ENCODE data around the gene IL17RD. TPM values are rescaled to one million over a fixed set of nuclear protein-coding genes. Genes with fewer than 3 reads are reported as not detected.

The IL17RD gene
- total RNA-seq, 1 experiment from 2014 or later = 1.3 TPM

GRCh38 chr3:57160765-57161538 is 4.2 kb downstream of the IL17RD start:
- TF ChIP-seq CTCF (conservative IDR thresholded peaks at IDR 0.05; ENCODE audit: low read depth, low read length) = no peak
- H3K27me3 ChIP-seq (replicated peaks; ENCODE audit: insufficient read depth, low read depth, low read length, poor library complexity) = peaks cover 4% of the 10 kb centered on the region
- intact Hi-C loops (cut with micrococcal nuclease; ENCODE audit: unreplicated experiment) = no loop called here
- no TSS peak for BruUV-seq (replicated peaks)
- H3K4me1 ChIP-seq (ENCODE audit: insufficient read depth, low read length, poor library complexity, severe bottlenecking) = peaks cover 35% of the 10 kb centered on the region
- no peak overlapping the region for H3K27ac ChIP-seq (ENCODE audit: low read depth, low read length, poor library complexity, severe bottlenecking)
- CTCF ChIA-PET = no interaction called here
- no peak overlapping the region for H3K4me3 ChIP-seq (ENCODE audit: low read depth, low read length, poor library complexity, severe bottlenecking)
- DNase-seq (ENCODE audit: low spot score) = peak; percentile 5
- H3K9me3 ChIP-seq (ENCODE audit: low read depth, low read length, poor library complexity, severe bottlenecking) = no peaks in the 10 kb centered on the region
- H3K36me3 ChIP-seq (ENCODE audit: insufficient read depth, low read length, poor library complexity, severe bottlenecking) = no peaks in the 10 kb centered on the region
- POLR2A ChIA-PET (ENCODE audit: low non-redundant PET) = no interaction called here

GRCh38 chr3:57160076-57160764 is 4.9 kb downstream of the IL17RD start:
- intact Hi-C loops (cut with micrococcal nuclease; ENCODE audit: unreplicated experiment) = no loop called here
- H3K9me3 ChIP-seq (ENCODE audit: low read depth, low read length, poor library complexity, severe bottlenecking) = no peaks in the 10 kb centered on the region
- H3K27me3 ChIP-seq (replicated peaks; ENCODE audit: insufficient read depth, low read depth, low read length, poor library complexity) = peaks cover 4% of the 10 kb centered on the region
- H3K4me3 ChIP-seq (ENCODE audit: low read depth, low read length, poor library complexity, severe bottlenecking) = no peak overlapping the region
- POLR2A ChIA-PET (ENCODE audit: low non-redundant PET) = interaction anchor here (0.6 kb wide), 1 partner anchor 59 kb away, joined by 4 read pairs; no protein-coding TSS in a partner anchor
- no peak for TF ChIP-seq EZH2 (IDR thresholded peaks at IDR 0.05; ENCODE audit: borderline replicate concordance, low read depth, low read length, poor library complexity, severe bottlenecking)
- no peak for TF ChIP-seq CTCF (conservative IDR thresholded peaks at IDR 0.05; ENCODE audit: low read depth, low read length)
- DNase-seq (ENCODE audit: low spot score) = peak; percentile 70
- CTCF ChIA-PET = no interaction called here
- peaks cover 38% of the 10 kb centered on the region for H3K4me1 ChIP-seq (ENCODE audit: insufficient read depth, low read length, poor library complexity, severe bottlenecking)
- peak overlapping the region; percentile 54 for H3K27ac ChIP-seq (ENCODE audit: low read depth, low read length, poor library complexity, severe bottlenecking)
- BruUV-seq (replicated peaks) = no TSS peak
- H3K36me3 ChIP-seq (ENCODE audit: insufficient read depth, low read length, poor library complexity, severe bottlenecking) = no peaks in the 10 kb centered on the region

GRCh38 chr3:57158813-57159738 is 6.1 kb downstream of the IL17RD start:
- ChIA-PET CTCF (no interaction called here), POLR2A (ENCODE audit: low non-redundant PET) (interaction anchor here (0.5 to 1.0 kb wide), 3 partner anchors 15 to 1069 kb away, joined by 3 to 5 read pairs (median 3); no protein-coding TSS in a partner anchor)
- peaks cover 41% of the 10 kb centered on the region for H3K4me1 ChIP-seq (ENCODE audit: insufficient read depth, low read length, poor library complexity, severe bottlenecking)
- H3K27me3 ChIP-seq (replicated peaks; ENCODE audit: insufficient read depth, low read depth, low read length, poor library complexity) = no peaks in the 10 kb centered on the region
- H3K36me3 ChIP-seq (ENCODE audit: insufficient read depth, low read length, poor library complexity, severe bottlenecking) = no peaks in the 10 kb centered on the region
- H3K27ac ChIP-seq (ENCODE audit: low read depth, low read length, poor library complexity, severe bottlenecking) = peak overlapping the region; percentile 60
- no TSS peak for BruUV-seq (replicated peaks)
- intact Hi-C loops (cut with micrococcal nuclease; ENCODE audit: unreplicated experiment) = no loop called here
- TF ChIP-seq EZH2 (IDR thresholded peaks at IDR 0.05; ENCODE audit: borderline replicate concordance, low read depth, low read length, poor library complexity, severe bottlenecking) (no peak), CTCF (conservative IDR thresholded peaks at IDR 0.05; ENCODE audit: low read depth, low read length) (no peak)
- H3K9me3 ChIP-seq (ENCODE audit: low read depth, low read length, poor library complexity, severe bottlenecking) = no peaks in the 10 kb centered on the region
- H3K4me3 ChIP-seq (ENCODE audit: low read depth, low read length, poor library complexity, severe bottlenecking) = no peak overlapping the region
- DNase-seq (ENCODE audit: low spot score) = peak; percentile 91
